NCI-H2171 treated with DMSO at 0.1 percent for 48 hours (cell line): Measurements from ENCODE around the gene TAS2R4.
A peak's percentile ranks its signal among the peaks of the same experiment; 100 is the strongest.
"Not testable (repeated sequence)": the region's sequence is repeated elsewhere in the genome, so short reads cannot be mapped to it uniquely, and the experiment has no call there.

Experiments
- DNase-seq: peaks from one replicate; lab custom pipeline; 2025; lab: John Stamatoyannopoulos, UW

TAS2R4 gene

GRCh38 chr7:141776374-141776773 lies at the start of gene TAS2R4:
Gene TAS2R4, plus strand, starts transcription at chr7:141776674. Its CDS starts 1,815 bp downstream, at chr7:141778489.
- DNase-seq: no peak

- DNase-seq: no peak
These were observed 47.5 kb upstream of the TAS2R4 start for GRCh38 chr7:141729020-141729419.

GRCh38 chr7:141731476-141732149 lies 44.9 kb upstream of the TAS2R4 start:
- no peak for DNase-seq

- DNase-seq: no peak
These were observed 39.2 kb upstream of the TAS2R4 start for GRCh38 chr7:141737118-141737835.

- DNase-seq: peak; percentile 99
These were observed 38.5 kb upstream of the TAS2R4 start, which contains the start of gene SSBP1 for GRCh38 chr7:141737836-141738591. Gene SSBP1, plus strand, starts transcription at chr7:141738358. Its CDS starts 809 bp downstream, at chr7:141739167.

- no peak for DNase-seq
These were observed 37.9 kb upstream of the TAS2R4 start for GRCh38 chr7:141738592-141739013.

- no peak for DNase-seq
These were observed 37.2 kb upstream of the TAS2R4 start for GRCh38 chr7:141739250-141739649.

- no peak for DNase-seq
These were observed 34.2 kb upstream of the TAS2R4 start for GRCh38 chr7:141742229-141742628.

GRCh38 chr7:141744131-141744530 lies 32.3 kb upstream of the TAS2R4 start:
- no peak for DNase-seq

GRCh38 chr7:141748396-141748795 lies 28.1 kb upstream of the TAS2R4 start:
- no peak for DNase-seq

- DNase-seq: not testable (repeated sequence)
These were observed 24.6 kb upstream of the TAS2R4 start for GRCh38 chr7:141751904-141752303.

- no peak for DNase-seq
These were observed 23.8 kb upstream of the TAS2R4 start for GRCh38 chr7:141752634-141753033.

GRCh38 chr7:141754939-141755338 lies 21.5 kb upstream of the TAS2R4 start:
- DNase-seq: peak; percentile 27

GRCh38 chr7:141763797-141764196 lies 12.7 kb upstream of the TAS2R4 start, which contains the start of gene TAS2R3:
Gene TAS2R3, plus strand, starts transcription at chr7:141764097. Its CDS starts 62 bp downstream, at chr7:141764159.
- no peak for DNase-seq

GRCh38 chr7:141770083-141770583 lies 6.3 kb upstream of the TAS2R4 start:
- not testable (repeated sequence) for DNase-seq

GRCh38 chr7:141785706-141786552 lies 9.5 kb downstream of the TAS2R4 start:
- peak; percentile 53 for DNase-seq

- DNase-seq: no peak
These were observed 11.8 kb downstream of the TAS2R4 start for GRCh38 chr7:141788296-141788695.

GRCh38 chr7:141789917-141790316 lies 13.4 kb downstream of the TAS2R4 start, which contains the start of gene TAS2R5:
Gene TAS2R5, plus strand, starts transcription at chr7:141790217. Its CDS starts 145 bp downstream, at chr7:141790362.
- DNase-seq: no peak

GRCh38 chr7:141792526-141792925 lies 16.1 kb downstream of the TAS2R4 start:
- DNase-seq: no peak

GRCh38 chr7:141820067-141820466 lies 43.6 kb downstream of the TAS2R4 start:
- DNase-seq: no peak

- DNase-seq: not testable (repeated sequence)
These were observed 46.0 kb downstream of the TAS2R4 start for GRCh38 chr7:141822432-141822831.
